DND-41 (cell line): ENCODE data around the gene NR1H4.

ENCODE experiments used
- ATAC-seq: fragments of 200-7000 bp; cut with Tn5 transposase; 3 replicates; pipeline ENCODE4 v1.9.1; 2021; ENCODE audit warnings: low read depth; ENCODE audit not compliant: insufficient read depth
- DNase-seq: peaks from one replicate; pipeline ENCODE4 v3.0.0-alpha.2; 2020
- H2AFZ ChIP-seq: 2 replicates; pipeline ENCODE4 v1.6.0; 2012; ENCODE audit warnings: low read depth, low read length
- H3K27ac ChIP-seq: 2 replicates; pipeline ENCODE4 v1.5.1; 2012; ENCODE audit warnings: low read length, inconsistent platforms
- H3K27me3 ChIP-seq: fragments of 200-600 bp; sonication (generic); 2 replicates; pipeline ENCODE4 v1.6.0; 2012; ENCODE audit warnings: low read length, mild to moderate bottlenecking, inconsistent platforms; ENCODE audit not compliant: insufficient read depth, poor library complexity
- H3K36me3 ChIP-seq: 2 replicates; pipeline ENCODE4 v1.5.1; 2012; ENCODE audit warnings: low read length, inconsistent platforms; ENCODE audit not compliant: insufficient read depth
- H3K4me1 ChIP-seq: 2 replicates; pipeline ENCODE4 v1.5.1; 2012; ENCODE audit warnings: mild to moderate bottlenecking, low read length; ENCODE audit not compliant: insufficient read depth
- H3K4me2 ChIP-seq: 2 replicates; pipeline ENCODE4 v1.6.0; 2012; ENCODE audit warnings: mild to moderate bottlenecking, moderate library complexity, low read length, inconsistent platforms; ENCODE audit not compliant: insufficient read depth
- H3K4me3 ChIP-seq, 2 experiments: fragments of 200-600 bp in 1 of 2; shearing (Covaris generic) in 1 of 2; 2 replicates each; pipeline ENCODE4 v1.5.1; 2012 to 2016; ENCODE audit warnings: inconsistent platforms in 2 of 2, low read length in 2 of 2, mild to moderate bottlenecking in 2 of 2, low read depth in 1 of 2, moderate library complexity in 1 of 2
- H3K79me2 ChIP-seq: 2 replicates; pipeline ENCODE4 v1.6.0; 2012; ENCODE audit warnings: low read length, inconsistent platforms; ENCODE audit not compliant: insufficient read depth
- H3K9ac ChIP-seq: 2 replicates; pipeline ENCODE4 v1.6.0; 2012; ENCODE audit warnings: low read depth, mild to moderate bottlenecking, inconsistent platforms, low read length, moderate library complexity
- H3K9me3 ChIP-seq: 2 replicates; pipeline ENCODE4 v1.5.1; 2012; ENCODE audit warnings: low read length, moderate library complexity, mild to moderate bottlenecking, inconsistent platforms; ENCODE audit not compliant: insufficient read depth, severe bottlenecking
- H4K20me1 ChIP-seq: 2 replicates; pipeline ENCODE4 v1.6.0; 2012; ENCODE audit warnings: low read length; ENCODE audit not compliant: insufficient read depth
- CTCF ChIP-seq: IDR thresholded peaks from 2 replicates; pipeline ENCODE4 v1.5.1; 2012; ENCODE audit warnings: borderline replicate concordance, low read length, moderate library complexity, mild to moderate bottlenecking; ENCODE audit not compliant: poor library complexity, severe bottlenecking; ENCODE audit errors: extremely low read depth
- EZH2 ChIP-seq: IDR thresholded peaks from 3 replicates; pipeline ENCODE4 v1.6.1; 2012; ENCODE audit warnings: borderline replicate concordance, low read depth, mild to moderate bottlenecking, moderate library complexity, low read length, inconsistent platforms; ENCODE audit not compliant: severe bottlenecking

NR1H4 gene

GRCh38 chr12:100455896-100456295 lies 17.8 kb upstream of the NR1H4 start:
- Histone ChIP-seq H4K20me1 (no peaks in the 10 kb centered on the region), H3K27ac (no peak overlapping the region)
- TF ChIP-seq EZH2 (no peak), CTCF (no peak)

GRCh38 chr12:100458191-100458590 lies 15.5 kb upstream of the NR1H4 start:
- ATAC-seq (no peak), DNase-seq (no peak)
- no peak overlapping the region for H3K9ac ChIP-seq
- H3K4me3 ChIP-seq: no peak overlapping the region
- H2AFZ ChIP-seq: no peak overlapping the region
- no peak for TF ChIP-seq EZH2
- no peak for TF ChIP-seq CTCF
- no peaks in the 10 kb centered on the region for H3K4me1 ChIP-seq
- H3K36me3 ChIP-seq: no peaks in the 10 kb centered on the region
- no peak overlapping the region for H3K27ac ChIP-seq
- H3K9me3 ChIP-seq: no peaks in the 10 kb centered on the region
- no peaks in the 10 kb centered on the region for H3K79me2 ChIP-seq
- H3K4me2 ChIP-seq: no peak overlapping the region
- no peaks in the 10 kb centered on the region for H3K27me3 ChIP-seq
- H4K20me1 ChIP-seq: no peaks in the 10 kb centered on the region

More at GRCh38 chr12:100455896-100456295, 17.8 kb upstream of the NR1H4 start:
- Histone ChIP-seq H3K4me2 (no peak overlapping the region), H3K79me2 (no peaks in the 10 kb centered on the region), H2AFZ (no peak overlapping the region), H3K9me3 (no peaks in the 10 kb centered on the region), H3K36me3 (no peaks in the 10 kb centered on the region), H3K27me3 (no peaks in the 10 kb centered on the region), H3K9ac (no peak overlapping the region), H3K4me1 (no peaks in the 10 kb centered on the region), H3K4me3 (no peak overlapping the region)
- ATAC-seq: no peak
- DNase-seq: no peak

GRCh38 chr12:100460702-100461101 lies 13.0 kb upstream of the NR1H4 start:
- no peak overlapping the region for H3K4me3 ChIP-seq
- H3K9ac ChIP-seq: no peak overlapping the region
- no peak for TF ChIP-seq EZH2
- TF ChIP-seq CTCF: no peak
- no peaks in the 10 kb centered on the region for H3K4me1 ChIP-seq
- H3K4me2 ChIP-seq: no peak overlapping the region
- DNase-seq (no peak), ATAC-seq (no peak)
- H2AFZ ChIP-seq: no peak overlapping the region
- no peaks in the 10 kb centered on the region for H3K79me2 ChIP-seq
- H3K36me3 ChIP-seq: no peaks in the 10 kb centered on the region
- no peak overlapping the region for H3K27ac ChIP-seq
- H3K9me3 ChIP-seq: no peaks in the 10 kb centered on the region
- H3K27me3 ChIP-seq: no peaks in the 10 kb centered on the region
- H4K20me1 ChIP-seq: no peaks in the 10 kb centered on the region
